ENCODE measurements around the gene OR2G2.

OR2G2 gene

DNA sequence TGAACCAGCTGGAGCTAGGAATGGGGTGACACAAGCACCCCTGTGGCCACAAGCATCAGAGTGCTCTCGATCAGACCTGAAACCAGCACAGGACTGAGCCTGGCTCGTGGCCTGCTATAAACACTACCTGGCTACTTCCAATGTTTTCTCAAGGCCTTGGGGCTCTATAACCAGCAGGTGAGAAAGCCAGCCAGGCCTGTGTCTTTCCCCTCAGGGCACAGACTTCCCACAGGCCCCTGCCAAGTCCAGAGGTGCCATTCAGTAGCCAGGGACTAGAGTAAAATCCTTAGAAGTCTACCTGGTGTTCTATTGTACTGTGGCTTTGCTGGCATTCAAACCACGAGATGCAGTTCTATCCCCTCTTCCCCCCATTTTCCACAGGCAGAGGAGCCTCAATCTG, 39.8 kb downstream of the OR2G2 start:
- ChIA-PET POLR2A (ENCODE audit: low non-redundant PET) (no interaction called here), CTCF (no interaction called here)
- TF ChIP-seq CTCF (conservative IDR thresholded peaks at IDR 0.05; ENCODE audit: low read depth): no peak
- no peak overlapping the region for H3K27ac ChIP-seq
- no peak for DNase-seq (ENCODE audit: low spot score)

DNA sequence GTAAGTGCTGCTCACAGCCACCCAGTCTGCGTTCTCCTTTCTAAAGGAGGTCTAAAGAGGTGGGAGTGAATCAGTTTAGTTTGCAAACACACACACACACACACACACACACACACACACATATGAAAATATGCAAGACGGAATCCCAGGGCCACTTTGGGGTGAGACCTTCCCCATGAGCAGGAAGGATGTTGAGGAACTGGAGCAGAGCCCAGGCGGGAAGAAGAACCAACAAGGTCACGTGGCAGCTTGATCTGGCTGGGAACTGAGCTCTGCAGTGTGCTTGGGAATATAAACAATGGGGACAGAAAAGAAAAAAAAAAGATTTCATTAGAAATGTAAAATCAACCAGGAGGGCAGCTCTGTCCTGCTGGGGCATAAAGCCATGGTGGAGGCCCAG, 49.9 kb downstream of the OR2G2 start:
- H3K27ac ChIP-seq: no peak overlapping the region
- TF ChIP-seq CTCF (conservative IDR thresholded peaks at IDR 0.05; ENCODE audit: low read depth): no peak
- ChIA-PET POLR2A (ENCODE audit: low non-redundant PET) (no interaction called here), CTCF (no interaction called here)
- DNase-seq (ENCODE audit: low spot score): no peak

DNA sequence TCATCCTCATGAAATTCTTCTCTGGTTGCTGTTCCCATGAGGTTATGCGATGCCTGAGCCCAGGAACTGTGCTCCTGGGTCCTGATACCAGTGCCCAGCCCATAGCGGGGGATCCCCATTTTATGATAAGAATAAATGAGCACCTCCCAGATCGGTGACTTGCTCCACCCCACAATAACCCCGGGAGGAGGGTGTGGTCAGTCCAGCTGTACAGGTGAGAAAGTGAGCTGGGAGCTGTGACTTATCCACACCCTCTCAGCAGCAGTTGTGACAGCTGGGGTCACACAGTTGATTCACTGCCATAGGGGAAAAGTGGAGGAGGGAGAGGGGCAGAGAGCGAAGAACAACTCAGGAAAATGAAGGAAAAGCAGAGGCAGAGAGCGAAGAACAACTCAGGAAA, 50.6 kb downstream of the OR2G2 start:
- ChIA-PET CTCF (no interaction called here), POLR2A (ENCODE audit: low non-redundant PET) (no interaction called here)
- TF ChIP-seq CTCF (conservative IDR thresholded peaks at IDR 0.05; ENCODE audit: low read depth): no peak
- H3K27ac ChIP-seq: no peak overlapping the region
- no peak for DNase-seq (ENCODE audit: low spot score)

Data from RWPE1 (cell line).